ENCODE data around the gene TEAD4.

TEAD4 gene

GRCh38 chr12:2986876-2987275 lies 27.7 kb downstream of the TEAD4 start:
- no peak overlapping the region for H3K4me3 ChIP-seq (ENCODE audit: low read length)
- no peak overlapping the region for H3K27ac ChIP-seq (ENCODE audit: low read depth, low read length)
- H3K9ac ChIP-seq (ENCODE audit: low read length) = no peak overlapping the region
- no peaks in the 10 kb centered on the region for H3K4me1 ChIP-seq (ENCODE audit: control insufficient read depth, insufficient read depth, low read length)
- H3K36me3 ChIP-seq (ENCODE audit: control insufficient read depth, insufficient read depth, low read length) = no peaks in the 10 kb centered on the region
- H3K27me3 ChIP-seq (ENCODE audit: control insufficient read depth, insufficient read depth, low read length) = no peaks in the 10 kb centered on the region

- Histone ChIP-seq H3K27ac (ENCODE audit: low read depth, low read length) (no peak overlapping the region), H3K36me3 (ENCODE audit: control insufficient read depth, insufficient read depth, low read length) (no peaks in the 10 kb centered on the region), H3K27me3 (ENCODE audit: control insufficient read depth, insufficient read depth, low read length) (no peaks in the 10 kb centered on the region), H3K4me3 (ENCODE audit: low read length) (no peak overlapping the region), H3K9ac (ENCODE audit: low read length) (no peak overlapping the region), H3K4me1 (ENCODE audit: control insufficient read depth, insufficient read depth, low read length) (no peaks in the 10 kb centered on the region)
These were observed 29.3 kb downstream of the TEAD4 start for GRCh38 chr12:2988494-2988893.

GRCh38 chr12:2992724-2993123 lies 33.5 kb downstream of the TEAD4 start:
- H3K4me3 ChIP-seq (ENCODE audit: low read length) = no peak overlapping the region
- no peak overlapping the region for H3K27ac ChIP-seq (ENCODE audit: low read depth, low read length)
- no peak overlapping the region for H3K9ac ChIP-seq (ENCODE audit: low read length)
- no peaks in the 10 kb centered on the region for H3K4me1 ChIP-seq (ENCODE audit: control insufficient read depth, insufficient read depth, low read length)
- no peaks in the 10 kb centered on the region for H3K27me3 ChIP-seq (ENCODE audit: control insufficient read depth, insufficient read depth, low read length)
- H3K36me3 ChIP-seq (ENCODE audit: control insufficient read depth, insufficient read depth, low read length) = no peaks in the 10 kb centered on the region

GRCh38 chr12:2997989-2998670 lies 38.9 kb downstream of the TEAD4 start:
- H3K4me1 ChIP-seq (ENCODE audit: control insufficient read depth, insufficient read depth, low read length) = no peaks in the 10 kb centered on the region
- no peak overlapping the region for H3K27ac ChIP-seq (ENCODE audit: low read depth, low read length)
- no peaks in the 10 kb centered on the region for H3K36me3 ChIP-seq (ENCODE audit: control insufficient read depth, insufficient read depth, low read length)
- H3K4me3 ChIP-seq (ENCODE audit: low read length) = no peak overlapping the region
- no peaks in the 10 kb centered on the region for H3K27me3 ChIP-seq (ENCODE audit: control insufficient read depth, insufficient read depth, low read length)
- H3K9ac ChIP-seq (ENCODE audit: low read length) = no peak overlapping the region

GRCh38 chr12:2998789-2999264 lies 39.6 kb downstream of the TEAD4 start:
- no peaks in the 10 kb centered on the region for H3K27me3 ChIP-seq (ENCODE audit: control insufficient read depth, insufficient read depth, low read length)
- H3K36me3 ChIP-seq (ENCODE audit: control insufficient read depth, insufficient read depth, low read length) = no peaks in the 10 kb centered on the region
- no peak overlapping the region for H3K27ac ChIP-seq (ENCODE audit: low read depth, low read length)
- no peaks in the 10 kb centered on the region for H3K4me1 ChIP-seq (ENCODE audit: control insufficient read depth, insufficient read depth, low read length)
- no peak overlapping the region for H3K4me3 ChIP-seq (ENCODE audit: low read length)
- no peak overlapping the region for H3K9ac ChIP-seq (ENCODE audit: low read length)

GRCh38 chr12:2999265-2999841 lies 40.2 kb downstream of the TEAD4 start:
- Histone ChIP-seq H3K9ac (ENCODE audit: low read length) (no peak overlapping the region), H3K27ac (ENCODE audit: low read depth, low read length) (no peak overlapping the region), H3K4me3 (ENCODE audit: low read length) (no peak overlapping the region), H3K4me1 (ENCODE audit: control insufficient read depth, insufficient read depth, low read length) (peaks cover 2% of the 10 kb centered on the region), H3K36me3 (ENCODE audit: control insufficient read depth, insufficient read depth, low read length) (no peaks in the 10 kb centered on the region), H3K27me3 (ENCODE audit: control insufficient read depth, insufficient read depth, low read length) (no peaks in the 10 kb centered on the region)

- no peaks in the 10 kb centered on the region for H3K36me3 ChIP-seq (ENCODE audit: control insufficient read depth, insufficient read depth, low read length)
- no peaks in the 10 kb centered on the region for H3K27me3 ChIP-seq (ENCODE audit: control insufficient read depth, insufficient read depth, low read length)
- H3K4me1 ChIP-seq (ENCODE audit: control insufficient read depth, insufficient read depth, low read length) = peaks cover 3% of the 10 kb centered on the region
- H3K4me3 ChIP-seq (ENCODE audit: low read length) = no peak overlapping the region
- H3K27ac ChIP-seq (ENCODE audit: low read depth, low read length) = no peak overlapping the region
- no peak overlapping the region for H3K9ac ChIP-seq (ENCODE audit: low read length)
These were observed 41.5 kb downstream of the TEAD4 start for GRCh38 chr12:3000548-3001275.

GRCh38 chr12:3002646-3003045 lies 43.4 kb downstream of the TEAD4 start:
- Histone ChIP-seq H3K36me3 (ENCODE audit: control insufficient read depth, insufficient read depth, low read length) (no peaks in the 10 kb centered on the region), H3K4me1 (ENCODE audit: control insufficient read depth, insufficient read depth, low read length) (peaks cover 3% of the 10 kb centered on the region), H3K27me3 (ENCODE audit: control insufficient read depth, insufficient read depth, low read length) (no peaks in the 10 kb centered on the region), H3K9ac (ENCODE audit: low read length) (no peak overlapping the region), H3K27ac (ENCODE audit: low read depth, low read length) (no peak overlapping the region), H3K4me3 (ENCODE audit: low read length) (no peak overlapping the region)

GRCh38 chr12:3003357-3003992 lies 44.3 kb downstream of the TEAD4 start:
- Histone ChIP-seq H3K4me3 (ENCODE audit: low read length) (no peak overlapping the region), H3K36me3 (ENCODE audit: control insufficient read depth, insufficient read depth, low read length) (no peaks in the 10 kb centered on the region), H3K27ac (ENCODE audit: low read depth, low read length) (no peak overlapping the region), H3K9ac (ENCODE audit: low read length) (no peak overlapping the region), H3K27me3 (ENCODE audit: control insufficient read depth, insufficient read depth, low read length) (no peaks in the 10 kb centered on the region), H3K4me1 (ENCODE audit: control insufficient read depth, insufficient read depth, low read length) (peaks cover 3% of the 10 kb centered on the region)

GRCh38 chr12:3004655-3005565 lies 45.7 kb downstream of the TEAD4 start:
- no peak overlapping the region for H3K27ac ChIP-seq (ENCODE audit: low read depth, low read length)
- peak overlapping the region; percentile 22 for H3K9ac ChIP-seq (ENCODE audit: low read length)
- peaks cover 3% of the 10 kb centered on the region for H3K4me1 ChIP-seq (ENCODE audit: control insufficient read depth, insufficient read depth, low read length)
- no peaks in the 10 kb centered on the region for H3K36me3 ChIP-seq (ENCODE audit: control insufficient read depth, insufficient read depth, low read length)
- no peak overlapping the region for H3K4me3 ChIP-seq (ENCODE audit: low read length)
- H3K27me3 ChIP-seq (ENCODE audit: control insufficient read depth, insufficient read depth, low read length) = no peaks in the 10 kb centered on the region

- Histone ChIP-seq H3K4me1 (ENCODE audit: control insufficient read depth, insufficient read depth, low read length) (peaks cover 3% of the 10 kb centered on the region), H3K36me3 (ENCODE audit: control insufficient read depth, insufficient read depth, low read length) (no peaks in the 10 kb centered on the region), H3K27me3 (ENCODE audit: control insufficient read depth, insufficient read depth, low read length) (no peaks in the 10 kb centered on the region), H3K9ac (ENCODE audit: low read length) (no peak overlapping the region), H3K4me3 (ENCODE audit: low read length) (no peak overlapping the region), H3K27ac (ENCODE audit: low read depth, low read length) (no peak overlapping the region)
These were observed 46.5 kb downstream of the TEAD4 start for GRCh38 chr12:3005736-3006135.

- no peak overlapping the region for H3K27ac ChIP-seq (ENCODE audit: low read depth, low read length)
- H3K36me3 ChIP-seq (ENCODE audit: control insufficient read depth, insufficient read depth, low read length) = no peaks in the 10 kb centered on the region
- no peaks in the 10 kb centered on the region for H3K4me1 ChIP-seq (ENCODE audit: control insufficient read depth, insufficient read depth, low read length)
- H3K27me3 ChIP-seq (ENCODE audit: control insufficient read depth, insufficient read depth, low read length) = no peaks in the 10 kb centered on the region
- no peak overlapping the region for H3K9ac ChIP-seq (ENCODE audit: low read length)
- no peak overlapping the region for H3K4me3 ChIP-seq (ENCODE audit: low read length)
These were observed 50.6 kb downstream of the TEAD4 start for GRCh38 chr12:3009780-3010179.

All from rectal smooth muscle tissue (tissue), 1 donor.